Germinal center (tissue), 1 donor: Measurements from ENCODE around the gene GRIN2C.

Source experiments
- DNase-seq: peaks from one replicate; pipeline ENCODE4 v3.0.0; 2012; ENCODE audit warnings: mixed read lengths, low spot score

GRIN2C gene

GRCh38 chr17:74821655-74822334, 37.9 kb downstream of the GRIN2C start:
- DNase-seq = no peak

GRCh38 chr17:74819801-74820436, 39.8 kb downstream of the GRIN2C start:
- no peak for DNase-seq

GRCh38 chr17:74818291-74818938, 41.3 kb downstream of the GRIN2C start:
- no peak for DNase-seq

- no peak for DNase-seq
These were observed 42.6 kb downstream of the GRIN2C start for GRCh38 chr17:74816905-74817620.

GRCh38 chr17:74815550-74816370, 43.9 kb downstream of the GRIN2C start:
- no peak for DNase-seq

GRCh38 chr17:74815067-74815466, 44.6 kb downstream of the GRIN2C start:
- DNase-seq = no peak

GRCh38 chr17:74814453-74814852, 45.2 kb downstream of the GRIN2C start:
- no peak for DNase-seq

GRCh38 chr17:74812109-74813009, 47.3 kb downstream of the GRIN2C start:
- DNase-seq = no peak

GRCh38 chr17:74810699-74811485, 48.8 kb downstream of the GRIN2C start:
- DNase-seq = no peak

GRCh38 chr17:74808714-74809430, 50.8 kb downstream of the GRIN2C start:
- no peak for DNase-seq

GRCh38 chr17:74807925-74808324, 51.8 kb downstream of the GRIN2C start:
- DNase-seq = no peak

- DNase-seq = no peak
These were observed 52.2 kb downstream of the GRIN2C start for GRCh38 chr17:74807441-74807840.

- no peak for DNase-seq
These were observed 53.4 kb downstream of the GRIN2C start for GRCh38 chr17:74806334-74806733.

GRCh38 chr17:74805591-74805991, 54.1 kb downstream of the GRIN2C start:
- no peak for DNase-seq

GRCh38 chr17:74804683-74805082, 55.0 kb downstream of the GRIN2C start:
- no peak for DNase-seq

GRCh38 chr17:74803971-74804370, 55.7 kb downstream of the GRIN2C start:
- no peak for DNase-seq

- DNase-seq = no peak
These were observed 56.2 kb downstream of the GRIN2C start for GRCh38 chr17:74803388-74803930.

GRCh38 chr17:74801896-74802295, 57.8 kb downstream of the GRIN2C start:
- DNase-seq = no peak

- DNase-seq = no peak
These were observed 59.2 kb downstream of the GRIN2C start for GRCh38 chr17:74800531-74800930.
